Measurements from ENCODE around the gene INSYN2B. TPM values are rescaled to one million over a fixed set of nuclear protein-coding genes. Genes with fewer than 3 reads are reported as not detected.

INSYN2B gene
- total and polyA plus RNA-seq, 2 of the 8 experiments (the other 6 are each of a cell fraction or from before 2014, with no cell fraction given), result not detected

- Histone ChIP-seq H3K23me2 (ENCODE audit: low read depth, low read length) (no peaks in the 10 kb centered on the region), H3K27ac (ENCODE audit: low read depth, low read length) (no peak overlapping the region), H3K36me3 (ENCODE audit: control insufficient read depth in 2 of 4, insufficient read depth in 4 of 4, low read length in 3 of 4) (no peaks in the 10 kb centered on the region), H3K56ac (replicated peaks; ENCODE audit: insufficient read length, low read depth, low read length) (no peak overlapping the region), H4K8ac (ENCODE audit: extremely low read depth, insufficient read depth, low read length) (no peak overlapping the region), H3K27me3 (replicated peaks in 1 of 4; ENCODE audit: control insufficient read depth in 3 of 4, extremely low read depth in 1 of 4, insufficient read depth in 3 of 4, low read length in 3 of 4) (peaks cover 1 to 10% (median 9%) of the 10 kb centered on the region in 4 experiments), H2BK12ac (ENCODE audit: low read depth, low read length) (no peak overlapping the region), H2BK5ac (ENCODE audit: low read depth, low read length) (no peak overlapping the region), H3K79me1 (ENCODE audit: low read depth, low read length) (no peaks in the 10 kb centered on the region), H2BK15ac (ENCODE audit: low read length) (no peak overlapping the region), H3K9ac (replicated peaks in 1 of 4; ENCODE audit: extremely low read depth in 1 of 4, low read depth in 3 of 4, low read length in 3 of 4) (no peak overlapping the region), H4K91ac (replicated peaks; ENCODE audit: insufficient read length, low read length) (no peak overlapping the region), H3K79me2 (ENCODE audit: control insufficient read depth in 1 of 2, insufficient read depth in 2 of 2, low read length in 2 of 2) (no peaks in the 10 kb centered on the region), H4K20me1 (replicated peaks in 1 of 2; ENCODE audit: control insufficient read depth in 1 of 2, insufficient read depth in 2 of 2, low read length in 2 of 2) (no peaks in the 10 kb centered on the region), H3K14ac (ENCODE audit: insufficient read length) (no peak overlapping the region), H3K4me2 (ENCODE audit: insufficient read depth in 1 of 2, low read depth in 2 of 2, low read length in 2 of 2) (no peak overlapping the region), H2AK5ac (ENCODE audit: low read depth, low read length) (no peak overlapping the region), H2BK20ac (ENCODE audit: low read length) (no peak overlapping the region), H3K4ac (replicated peaks; ENCODE audit: insufficient read length, low read depth, low read length) (no peak overlapping the region), H2AFZ (ENCODE audit: low read length) (no peak overlapping the region), H4K5ac (ENCODE audit: insufficient read length, low read depth, low read length) (no peak overlapping the region), H3K18ac (ENCODE audit: extremely low read depth, low read length) (no peak overlapping the region), H3K9me3 (ENCODE audit: insufficient read depth in 2 of 2, low read depth in 1 of 2, low read length in 1 of 2) (no peaks in the 10 kb centered on the region), H3K4me1 (replicated peaks in 1 of 4; ENCODE audit: control insufficient read depth in 3 of 4, insufficient read depth in 4 of 4, low read length in 3 of 4) (peaks cover 3 to 31% (median 18%) of the 10 kb centered on the region in 4 experiments), H3K4me3 (ENCODE audit: extremely low read depth in 1 of 4, insufficient read depth in 2 of 4, low read depth in 3 of 4, low read length in 4 of 4) (no peak overlapping the region), H2BK120ac (replicated peaks; ENCODE audit: low read depth, low read length) (no peak overlapping the region), H3K23ac (ENCODE audit: insufficient read length) (no peak overlapping the region)
- CTCF ChIA-PET (ENCODE audit: partially characterized antibody), result interaction anchor here (1.2 kb wide), 1 partner anchor 8 kb away, joined by 3 read pairs; no protein-coding TSS in a partner anchor
- no peak for FAIRE-seq
- 91% methylated on average over 6 of the region's 6 CpGs; no CpG with 5 or more reads in 1 of the 2 experiments for WGBS, 2 experiments (ENCODE audit: extremely low coverage in 1 of 2, insufficient coverage in 1 of 2, insufficient read length in 1 of 2, insufficient replicate concordance in 2 of 2, low coverage in 1 of 2, low lambda C conversion rate in 2 of 2, missing lambda C conversion rate in 1 of 2)
- DNase-seq (ENCODE audit: low read depth in 1 of 2, low spot score in 2 of 2), result no peak
- POLR2A ChIA-PET (ENCODE audit: partially characterized antibody), result no interaction called here
- TF ChIP-seq SP1 (IDR thresholded peaks at IDR 0.05; ENCODE audit: low read depth, low read length) (no peak), CBX8 (IDR thresholded peaks at IDR 0.05; ENCODE audit: borderline replicate concordance, low read depth, low read length) (no peak), BACH1 (IDR thresholded peaks at IDR 0.05; ENCODE audit: low read length) (no peak), TCF12 (IDR thresholded peaks at IDR 0.05; ENCODE audit: low read depth, low read length) (no peak), RFX5 (IDR thresholded peaks at IDR 0.05; ENCODE audit: borderline replicate concordance, low read depth, low read length) (no peak), SIX5 (IDR thresholded peaks at IDR 0.05; ENCODE audit: low read depth, low read length) (no peak), TEAD4 (IDR thresholded peaks at IDR 0.05; ENCODE audit: low read depth, low read length) (no peak), PHF8 (conservative IDR thresholded peaks at IDR 0.05; ENCODE audit: low read depth, low read length) (no peak), POLR2AphosphoS5 (IDR thresholded peaks at IDR 0.05; ENCODE audit: low read depth, low read length) (no peak), BRCA1 (IDR thresholded peaks at IDR 0.05; ENCODE audit: low read depth, low read length) (no peak), EGR1 (IDR thresholded peaks at IDR 0.05; ENCODE audit: borderline replicate concordance, low read depth, low read length) (no peak), SIN3A (conservative IDR thresholded peaks at IDR 0.05 in 1 of 2, IDR thresholded peaks at IDR 0.05 in 1 of 2; ENCODE audit: low read depth in 1 of 2, low read length in 2 of 2) (no peak), CHD1 (IDR thresholded peaks at IDR 0.05; ENCODE audit: low read depth, low read length) (no peak), RNF2 (IDR thresholded peaks at IDR 0.05; ENCODE audit: borderline replicate concordance, low read depth, low read length, missing control alignments, poor library complexity, severe bottlenecking) (no peak)
These were observed 6.0 kb downstream of the INSYN2B start for GRCh38 chr5:169974121-169974770.
